ENCODE data around the gene MPHOSPH6. TPM values are rescaled to one million over a fixed set of nuclear protein-coding genes. Genes with fewer than 3 reads are reported as not detected.

MPHOSPH6 gene
- total RNA-seq, 1 donor from 2014 or later: 23.7 TPM

- Histone ChIP-seq H3K27me3 (ENCODE audit: insufficient read depth, low read length) (peaks cover 4% of the 10 kb centered on the region), H3K27ac (ENCODE audit: low read depth, low read length) (no peak overlapping the region), H3K9ac (ENCODE audit: low read length) (no peak overlapping the region), H3K4me1 (ENCODE audit: insufficient read depth, low read length) (no peaks in the 10 kb centered on the region), H3K79me2 (ENCODE audit: insufficient read depth, low read length) (no peaks in the 10 kb centered on the region), H3K4me3 (ENCODE audit: insufficient read depth, low read depth, low read length) (no peak overlapping the region), H2AFZ (ENCODE audit: low read depth, low read length) (no peak overlapping the region), H3K9me3 (ENCODE audit: insufficient read depth, low read depth, low read length) (no peaks in the 10 kb centered on the region), H3K36me3 (ENCODE audit: insufficient read depth, low read length) (no peaks in the 10 kb centered on the region), H3K4me2 (ENCODE audit: low read length) (no peak overlapping the region), H4K20me1 (ENCODE audit: insufficient read depth, low read length) (no peaks in the 10 kb centered on the region)
- no peak for FAIRE-seq
- H3K27me3 Mint-ChIP-seq (ENCODE audit: low read depth, unreplicated experiment): peaks cover 13% of the 10 kb centered on the region
- H3K4me3 Mint-ChIP-seq (ENCODE audit: unreplicated experiment): no peak overlapping the region
- no peak overlapping the region for H3K27ac Mint-ChIP-seq (ENCODE audit: unreplicated experiment)
- TF ChIP-seq EZH2 (IDR thresholded peaks at IDR 0.05; ENCODE audit: insufficient read depth, low read length): no peak
- H3K4me1 Mint-ChIP-seq (ENCODE audit: low read depth, unreplicated experiment): peaks cover 7% of the 10 kb centered on the region
- no peak for DNase-seq (ENCODE audit: low read depth)
- H3K9me3 Mint-ChIP-seq (ENCODE audit: unreplicated experiment): no peaks in the 10 kb centered on the region
- no peaks in the 10 kb centered on the region for H3K36me3 Mint-ChIP-seq (ENCODE audit: low read depth, unreplicated experiment)
Observed at GRCh38 chr16:82108774-82109173, 61.2 kb downstream of the MPHOSPH6 start.

GRCh38 chr16:82108100-82108499 is 61.9 kb downstream of the MPHOSPH6 start:
- H4K20me1 ChIP-seq (ENCODE audit: insufficient read depth, low read length): no peaks in the 10 kb centered on the region
- no peaks in the 10 kb centered on the region for H3K4me1 ChIP-seq (ENCODE audit: insufficient read depth, low read length)
- no peaks in the 10 kb centered on the region for H3K36me3 Mint-ChIP-seq (ENCODE audit: low read depth, unreplicated experiment)
- H3K27me3 ChIP-seq (ENCODE audit: insufficient read depth, low read length): peaks cover 4% of the 10 kb centered on the region
- H3K9me3 ChIP-seq (ENCODE audit: insufficient read depth, low read depth, low read length): no peaks in the 10 kb centered on the region
- no peak for DNase-seq (ENCODE audit: low read depth)
- H3K9ac ChIP-seq (ENCODE audit: low read length): no peak overlapping the region
- H3K27ac ChIP-seq (ENCODE audit: low read depth, low read length): no peak overlapping the region
- H3K4me3 ChIP-seq (ENCODE audit: insufficient read depth, low read depth, low read length): no peak overlapping the region
- no peak for FAIRE-seq
- no peak for TF ChIP-seq CTCF (IDR thresholded peaks at IDR 0.05; ENCODE audit: insufficient read depth, low read depth, low read length)
- TF ChIP-seq EZH2 (IDR thresholded peaks at IDR 0.05; ENCODE audit: insufficient read depth, low read length): no peak
- peaks cover 7% of the 10 kb centered on the region for H3K4me1 Mint-ChIP-seq (ENCODE audit: low read depth, unreplicated experiment)
- H3K9me3 Mint-ChIP-seq (ENCODE audit: unreplicated experiment): no peaks in the 10 kb centered on the region
- H3K4me3 Mint-ChIP-seq (ENCODE audit: unreplicated experiment): no peak overlapping the region
- H3K79me2 ChIP-seq (ENCODE audit: insufficient read depth, low read length): no peaks in the 10 kb centered on the region
- H3K4me2 ChIP-seq (ENCODE audit: low read length): no peak overlapping the region
- H3K27ac Mint-ChIP-seq (ENCODE audit: unreplicated experiment): no peak overlapping the region
- H2AFZ ChIP-seq (ENCODE audit: low read depth, low read length): no peak overlapping the region
- peaks cover 15% of the 10 kb centered on the region for H3K27me3 Mint-ChIP-seq (ENCODE audit: low read depth, unreplicated experiment)
- no peaks in the 10 kb centered on the region for H3K36me3 ChIP-seq (ENCODE audit: insufficient read depth, low read length)

GRCh38 chr16:82105107-82105506 is 64.9 kb downstream of the MPHOSPH6 start:
- no peaks in the 10 kb centered on the region for H4K20me1 ChIP-seq (ENCODE audit: insufficient read depth, low read length)
- Mint-ChIP-seq H3K4me1 (ENCODE audit: low read depth, unreplicated experiment) (peaks cover 7% of the 10 kb centered on the region), H3K36me3 (ENCODE audit: low read depth, unreplicated experiment) (no peaks in the 10 kb centered on the region), H3K9me3 (ENCODE audit: unreplicated experiment) (no peaks in the 10 kb centered on the region), H3K27me3 (ENCODE audit: low read depth, unreplicated experiment) (peaks cover 22% of the 10 kb centered on the region), H3K4me3 (ENCODE audit: unreplicated experiment) (no peak overlapping the region), H3K27ac (ENCODE audit: unreplicated experiment) (no peak overlapping the region)
- DNase-seq (ENCODE audit: low read depth): no peak
- H3K9ac ChIP-seq (ENCODE audit: low read length): no peak overlapping the region
- no peak for FAIRE-seq
- H3K79me2 ChIP-seq (ENCODE audit: insufficient read depth, low read length): no peaks in the 10 kb centered on the region
- no peaks in the 10 kb centered on the region for H3K36me3 ChIP-seq (ENCODE audit: insufficient read depth, low read length)
- H3K4me1 ChIP-seq (ENCODE audit: insufficient read depth, low read length): no peaks in the 10 kb centered on the region
- no peaks in the 10 kb centered on the region for H3K9me3 ChIP-seq (ENCODE audit: insufficient read depth, low read depth, low read length)
- no peak overlapping the region for H3K4me2 ChIP-seq (ENCODE audit: low read length)
- peaks cover 4% of the 10 kb centered on the region for H3K27me3 ChIP-seq (ENCODE audit: insufficient read depth, low read length)
- TF ChIP-seq EZH2 (IDR thresholded peaks at IDR 0.05; ENCODE audit: insufficient read depth, low read length) (no peak), CTCF (IDR thresholded peaks at IDR 0.05; ENCODE audit: insufficient read depth, low read depth, low read length) (no peak)
- H3K27ac ChIP-seq (ENCODE audit: low read depth, low read length): no peak overlapping the region
- H3K4me3 ChIP-seq (ENCODE audit: insufficient read depth, low read depth, low read length): no peak overlapping the region
- H2AFZ ChIP-seq (ENCODE audit: low read depth, low read length): no peak overlapping the region

Other genes starting within 250 kb of the MPHOSPH6 start
- not detected in 2 replicates for gene SDR42E1, start 158.8 kb downstream of the MPHOSPH6 start, total RNA-seq
- gene HSD17B2, start 135.0 kb downstream of the MPHOSPH6 start, total RNA-seq: 0.20 TPM in 1 of 2 replicates, not detected in the other

All from astrocyte (in vitro differentiated cells and primary cell).